Measurements from ENCODE around the gene SVIL. TPM values are rescaled to one million over a fixed set of nuclear protein-coding genes. Genes with fewer than 3 reads are reported as not detected.
A peak's percentile ranks its signal among the peaks of the same experiment; 100 is the strongest.

The SVIL gene
- total and polyA plus RNA-seq, 7 donors, result 8.3 to 1,443 (median 637) TPM

DNA sequence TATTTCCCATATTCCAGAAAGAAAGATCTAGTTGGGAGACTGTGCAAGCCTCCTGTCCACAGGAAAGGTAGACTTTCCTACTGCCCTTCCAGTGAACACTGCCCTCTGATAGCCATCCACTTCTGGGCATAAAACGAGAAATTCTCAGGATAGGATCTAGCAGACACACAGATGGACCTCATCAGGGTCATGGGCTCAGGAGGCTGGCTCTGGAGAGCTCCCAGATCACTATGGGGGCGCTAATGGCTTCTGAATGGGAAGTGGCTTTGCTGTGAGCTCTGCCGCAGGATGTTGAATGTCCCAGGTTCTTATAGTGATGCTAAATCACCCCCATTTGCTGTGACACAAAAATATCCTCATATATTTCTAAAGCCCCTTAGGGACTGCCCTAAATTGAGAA is 77.1 kb downstream of the SVIL start:
- intact Hi-C loops (cut with DNase I), result no loop called here
- H3K27me3 ChIP-seq, result no peaks in the 10 kb centered on the region
- peak overlapping the region in 3 of 4 donors; percentile 11 to 74 (median 72) for H3K27ac ChIP-seq
- no peak for DNase-seq
- no peaks in the 10 kb centered on the region for H3K9me3 ChIP-seq
- peaks cover 17 to 59% (median 28%) of the 10 kb centered on the region in 4 donors for H3K36me3 ChIP-seq
- 92 to 95% methylated on average over 3 of the region's 3 CpGs for WGBS, 2 donors
- peaks cover 0 to 82% (median 80%) of the 10 kb centered on the region in 4 donors for H3K4me1 ChIP-seq
- H3K4me3 ChIP-seq, result no peak overlapping the region
- TF ChIP-seq POLR2A (IDR thresholded peaks at IDR 0.05), result no peak
- TF ChIP-seq CTCF (IDR thresholded peaks at IDR 0.05), result no peak
- peak in 2 of 4 donors; percentile 18 to 19 for TF ChIP-seq POLR2AphosphoS5 (IDR thresholded peaks at IDR 0.05)
- no peak for TF ChIP-seq EP300 (IDR thresholded peaks at IDR 0.05)

DNA sequence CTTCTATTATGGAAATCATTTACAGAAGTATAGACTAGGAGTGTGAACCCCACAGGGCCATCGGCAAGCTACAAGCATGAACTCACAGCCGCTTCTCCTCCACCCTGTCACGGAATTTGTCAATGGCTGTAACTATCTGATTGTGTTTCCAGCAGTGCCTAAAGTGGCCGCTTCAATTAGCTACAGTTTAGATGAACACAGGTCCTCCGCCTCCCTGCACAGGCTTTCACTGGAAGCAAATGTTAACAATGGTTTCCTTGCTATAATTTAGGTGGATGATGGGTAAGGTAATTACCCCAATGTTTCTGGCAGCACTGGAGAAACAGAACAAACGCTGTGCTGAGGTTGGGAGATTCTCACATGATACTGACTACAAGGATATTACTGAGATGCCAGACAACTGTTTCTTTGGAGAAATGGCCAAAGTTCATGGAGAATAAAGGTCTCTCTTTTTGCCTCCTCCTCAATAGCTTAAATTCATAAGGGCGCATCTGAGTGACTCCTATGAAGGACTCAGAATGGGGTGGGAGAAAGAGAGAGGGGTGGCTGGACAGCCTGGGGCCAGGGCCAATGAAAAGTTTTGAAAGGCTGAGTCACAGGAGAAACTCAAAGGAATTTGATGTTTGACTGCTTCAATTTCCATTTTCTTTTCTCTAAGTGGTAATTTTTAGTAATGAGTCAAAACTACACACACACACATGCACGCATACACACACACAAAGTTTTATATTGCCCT is 78.9 kb downstream of the SVIL start:
- TF ChIP-seq EP300 (IDR thresholded peaks at IDR 0.05) (no peak), POLR2A (IDR thresholded peaks at IDR 0.05) (no peak), CTCF (IDR thresholded peaks at IDR 0.05) (no peak), POLR2AphosphoS5 (IDR thresholded peaks at IDR 0.05) (peak in 2 of 4 donors; percentile 3 to 54)
- Histone ChIP-seq H3K9me3 (no peaks in the 10 kb centered on the region), H3K36me3 (peaks cover 24 to 59% (median 32%) of the 10 kb centered on the region in 4 donors), H3K4me1 (peaks cover 0 to 70% (median 64%) of the 10 kb centered on the region in 4 donors), H3K27ac (peak overlapping the region; percentile 43 to 74 (median 67)), H3K27me3 (no peaks in the 10 kb centered on the region), H3K4me3 (no peak overlapping the region)
- DNase-seq, result no peak
- WGBS, 2 donors, result 63 to 78% methylated on average over 8 of the region's 8 CpGs
- intact Hi-C loops (cut with DNase I), result no loop called here

DNA sequence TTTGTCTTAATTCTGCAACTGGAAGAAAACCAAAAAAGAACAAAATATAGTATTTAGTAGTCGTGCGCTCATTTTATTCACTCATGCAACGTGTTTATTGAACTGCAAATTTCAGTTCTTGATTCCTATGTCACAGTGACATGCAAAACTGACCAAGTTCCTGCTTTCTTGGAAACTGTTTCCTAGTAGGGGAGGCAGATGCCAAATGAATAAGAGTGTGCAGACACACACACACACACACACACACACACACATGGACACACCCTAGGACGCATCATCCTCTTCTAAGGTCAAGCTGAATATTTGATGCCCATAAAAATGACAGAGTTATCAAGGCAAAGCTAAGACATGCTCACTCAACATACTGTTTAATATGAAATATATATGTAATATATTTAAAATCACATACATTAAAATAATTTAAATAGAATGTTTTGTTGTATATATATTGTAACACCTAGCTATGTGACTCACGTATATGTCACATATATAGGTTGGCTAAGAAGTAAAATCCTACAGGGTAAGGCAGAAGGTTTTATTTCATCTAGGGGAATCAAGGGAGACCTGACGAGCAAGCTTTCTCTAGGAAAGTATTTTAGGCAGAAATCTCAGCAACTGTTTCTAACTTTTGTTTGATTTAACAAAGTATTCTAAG is 79.6 kb downstream of the SVIL start:
- Histone ChIP-seq H3K36me3 (peaks cover 31 to 65% (median 39%) of the 10 kb centered on the region in 4 donors), H3K27me3 (no peaks in the 10 kb centered on the region), H3K9me3 (no peaks in the 10 kb centered on the region), H3K4me3 (no peak overlapping the region), H3K4me1 (peaks cover 0 to 64% (median 59%) of the 10 kb centered on the region in 4 donors), H3K27ac (peak overlapping the region; percentile 43 to 74 (median 67))
- intact Hi-C loops (cut with DNase I), result no loop called here
- DNase-seq, result no peak
- WGBS, 2 donors, result 76 to 81% methylated on average over 6 of the region's 6 CpGs
- no peak for TF ChIP-seq EP300 (IDR thresholded peaks at IDR 0.05)
- peak in 1 of 4 donors; percentile 4 for TF ChIP-seq POLR2AphosphoS5 (IDR thresholded peaks at IDR 0.05)
- no peak for TF ChIP-seq POLR2A (IDR thresholded peaks at IDR 0.05)

- peaks cover 0 to 59% (median 54%) of the 10 kb centered on the region in 4 donors for H3K4me1 ChIP-seq
- no peak overlapping the region for H3K4me3 ChIP-seq
- TF ChIP-seq CTCF (IDR thresholded peaks at IDR 0.05), result no peak
- no peak for TF ChIP-seq POLR2A (IDR thresholded peaks at IDR 0.05)
- peak in 2 of 4 donors; percentile 34 to 51 for TF ChIP-seq POLR2AphosphoS5 (IDR thresholded peaks at IDR 0.05)
- no peak for TF ChIP-seq EP300 (IDR thresholded peaks at IDR 0.05)
- no peaks in the 10 kb centered on the region for H3K9me3 ChIP-seq
- peaks cover 34 to 69% (median 42%) of the 10 kb centered on the region in 4 donors for H3K36me3 ChIP-seq
- no peaks in the 10 kb centered on the region for H3K27me3 ChIP-seq
- intact Hi-C loops (cut with DNase I), result no loop called here
- H3K27ac ChIP-seq, result peak overlapping the region; percentile 8 to 74 (median 42)
- WGBS, 2 donors, result 92 to 95% methylated on average over 9 of the region's 9 CpGs
- DNase-seq, result no peak
These were observed 80.1 kb downstream of the SVIL start for GRCh38 chr10:29554660-29555059.
